NT2/D1 (cell line): ENCODE data around the gene GAS7.

ENCODE experiments used
- DNase-seq: peaks from one replicate; pipeline ENCODE4 v3.0.0-alpha.2; 2011; ENCODE audit warnings: low read depth, low spot score
- H3K27me3 ChIP-seq: 2 replicates; pipeline ENCODE4 v1.6.0; 2011; ENCODE audit warnings: mild to moderate bottlenecking; ENCODE audit not compliant: insufficient read length, insufficient read depth
- H3K36me3 ChIP-seq: 2 replicates; pipeline ENCODE4 v1.6.1; 2011; ENCODE audit warnings: mild to moderate bottlenecking, low read length, mixed read lengths; ENCODE audit not compliant: insufficient read depth, insufficient read length
- H3K4me1 ChIP-seq: 2 replicates; pipeline ENCODE4 v1.5.1; 2011; ENCODE audit not compliant: insufficient read depth, insufficient read length
- H3K4me3 ChIP-seq: 2 replicates; pipeline ENCODE4 v1.5.1; 2011; ENCODE audit warnings: low read depth; ENCODE audit not compliant: insufficient read length
- H3K9ac ChIP-seq: 2 replicates; pipeline ENCODE4 v1.6.0; 2011; ENCODE audit warnings: low read depth; ENCODE audit not compliant: insufficient read length
- H3K9me3 ChIP-seq: 2 replicates; pipeline ENCODE4 v1.5.1; 2011; ENCODE audit warnings: mild to moderate bottlenecking, low read length; ENCODE audit not compliant: insufficient read depth
- SUZ12 ChIP-seq: IDR thresholded peaks from 2 replicates; pipeline ENCODE4 v1.6.1; 2011; ENCODE audit not compliant: insufficient read length, insufficient read depth; ENCODE audit errors: extremely low read depth
- YY1 ChIP-seq: IDR thresholded peaks from 2 replicates; pipeline ENCODE4 v1.6.1; 2011; ENCODE audit not compliant: insufficient read length, insufficient read depth
- ZNF274 ChIP-seq: IDR thresholded peaks from 2 replicates; pipeline ENCODE4 v1.6.1; 2011; ENCODE audit warnings: mild to moderate bottlenecking, low read depth, low read length

GAS7 gene

GRCh38 chr17:10170233-10170632 is 28.2 kb downstream of the GAS7 start:
- Histone ChIP-seq H3K9ac (no peak overlapping the region), H3K9me3 (peaks cover 6% of the 10 kb centered on the region; the same call in 1 of the 2 replicates), H3K4me3 (no peak overlapping the region), H3K36me3 (no peaks in the 10 kb centered on the region), H3K27me3 (no peaks in the 10 kb centered on the region), H3K4me1 (no peaks in the 10 kb centered on the region)
- DNase-seq: no peak
- TF ChIP-seq ZNF274 (no peak), SUZ12 (no peak), YY1 (no peak)

GRCh38 chr17:10169290-10169689 is 29.1 kb downstream of the GAS7 start:
- Histone ChIP-seq H3K27me3 (no peaks in the 10 kb centered on the region), H3K9me3 (peaks cover 6% of the 10 kb centered on the region; the same call in 1 of the 2 replicates), H3K9ac (no peak overlapping the region), H3K36me3 (no peaks in the 10 kb centered on the region), H3K4me1 (no peaks in the 10 kb centered on the region), H3K4me3 (no peak overlapping the region)
- DNase-seq: no peak
- no peak for TF ChIP-seq ZNF274
- TF ChIP-seq YY1: no peak
- no peak for TF ChIP-seq SUZ12

- H3K9me3 ChIP-seq: no peaks in the 10 kb centered on the region
- H3K4me1 ChIP-seq: peaks cover 2% of the 10 kb centered on the region
- H3K27me3 ChIP-seq: no peaks in the 10 kb centered on the region
- no peak for DNase-seq
- peaks cover 3% of the 10 kb centered on the region for H3K36me3 ChIP-seq
- no peak for TF ChIP-seq ZNF274
- no peak for TF ChIP-seq SUZ12
- no peak for TF ChIP-seq YY1
- H3K4me3 ChIP-seq: no peak overlapping the region
- no peak overlapping the region for H3K9ac ChIP-seq
Observed at GRCh38 chr17:10166176-10166935, 32.0 kb downstream of the GAS7 start.

- Histone ChIP-seq H3K4me3 (no peak overlapping the region), H3K27me3 (no peaks in the 10 kb centered on the region), H3K9me3 (no peaks in the 10 kb centered on the region), H3K4me1 (peaks cover 2% of the 10 kb centered on the region), H3K36me3 (peaks cover 7% of the 10 kb centered on the region), H3K9ac (no peak overlapping the region)
- no peak for DNase-seq
- no peak for TF ChIP-seq YY1
- no peak for TF ChIP-seq ZNF274
- TF ChIP-seq SUZ12: no peak
Observed at GRCh38 chr17:10162096-10162495, 36.3 kb downstream of the GAS7 start.

- H3K9ac ChIP-seq: no peak overlapping the region
- TF ChIP-seq ZNF274 (no peak), SUZ12 (no peak), YY1 (no peak)
- H3K27me3 ChIP-seq: no peaks in the 10 kb centered on the region
- H3K9me3 ChIP-seq: no peaks in the 10 kb centered on the region
- no peak for DNase-seq
- peaks cover 2% of the 10 kb centered on the region for H3K4me1 ChIP-seq
- H3K36me3 ChIP-seq: peaks cover 7% of the 10 kb centered on the region
- H3K4me3 ChIP-seq: no peak overlapping the region
Observed at GRCh38 chr17:10161386-10161785, 37.0 kb downstream of the GAS7 start.

- no peak overlapping the region for H3K9ac ChIP-seq
- DNase-seq: no peak
- H3K9me3 ChIP-seq: no peaks in the 10 kb centered on the region
- peaks cover 7% of the 10 kb centered on the region for H3K36me3 ChIP-seq
- TF ChIP-seq ZNF274 (no peak), SUZ12 (no peak), YY1 (no peak)
- no peaks in the 10 kb centered on the region for H3K27me3 ChIP-seq
- peaks cover 2% of the 10 kb centered on the region for H3K4me1 ChIP-seq
- no peak overlapping the region for H3K4me3 ChIP-seq
Observed at GRCh38 chr17:10156948-10157607, 41.3 kb downstream of the GAS7 start.

GRCh38 chr17:10156599-10156947 is 41.8 kb downstream of the GAS7 start:
- Histone ChIP-seq H3K4me1 (peaks cover 2% of the 10 kb centered on the region), H3K36me3 (peaks cover 7% of the 10 kb centered on the region), H3K9ac (no peak overlapping the region), H3K9me3 (no peaks in the 10 kb centered on the region), H3K4me3 (no peak overlapping the region), H3K27me3 (no peaks in the 10 kb centered on the region)
- no peak for TF ChIP-seq ZNF274
- TF ChIP-seq YY1: no peak
- TF ChIP-seq SUZ12: no peak
- no peak for DNase-seq
